IMR-90 (cell line): ENCODE data around the gene FCGR2B. TPM values are rescaled to one million over a fixed set of nuclear protein-coding genes. Genes with fewer than 3 reads are reported as not detected.
"Not testable (repeated sequence)": the region's sequence is repeated elsewhere in the genome, so short reads cannot be mapped to it uniquely, and the experiment has no call there.

ENCODE experiments used
- ATAC-seq: fragments of 200-7000 bp; cut with Tn5 transposase; 2 replicates; pipeline ENCODE4 v1.9.1; 2020; ENCODE audit warnings: low read depth, mild to moderate bottlenecking, moderate library complexity
- Bru-seq: library from RNA; stranded (reverse); fragments of 400-500 nt; gene quantifications from one replicate; lab custom pipeline; 2021; lab: Mats Ljungman, UMichigan
- BruChase-seq, 2 experiments: library from RNA; stranded (reverse); fragments of 400-500 nt; gene quantifications; one replicate each; lab custom pipeline; 2021; lab: Mats Ljungman, UMichigan
- BruUV-seq: library from RNA; stranded (reverse); fragments of 400-500 nt; replicated peaks from 2 replicates; lab custom pipeline; 2021; lab: Mats Ljungman, UMichigan
- CTCF ChIA-PET: fragments of 300-600 bp; formaldehyde crosslinking; extraction: SDS; loops from one replicate; lab custom pipeline; 2021; ENCODE audit warnings: antibody characterized with exemption; lab: Yijun Ruan, JAX
- POLR2A ChIA-PET: fragments of 300-600 bp; sonication (Branson Sonifier 250); formaldehyde crosslinking; loops from one replicate; lab custom pipeline; 2022; ENCODE audit warnings: antibody characterized with exemption; ENCODE audit not compliant: unreplicated experiment; lab: Charles Lee
- DNase-seq: peaks from one replicate; pipeline ENCODE4 v3.0.0; 2013
- H2AFZ ChIP-seq: replicated peaks from 2 replicates; pipeline ENCODE3; 2013; ENCODE audit warnings: low read length, mild to moderate bottlenecking; ENCODE audit not compliant: poor library complexity
- H2AK5ac ChIP-seq: 2 replicates; pipeline ENCODE4 v1.6.1; 2013; ENCODE audit warnings: low read depth, low read length, inconsistent platforms
- H2AK9ac ChIP-seq: replicated peaks from 2 replicates; pipeline ENCODE3; 2013; ENCODE audit warnings: mild to moderate bottlenecking, low read depth, low read length, moderate library complexity; ENCODE audit not compliant: poor library complexity
- H2BK120ac ChIP-seq: 2 replicates; pipeline ENCODE4 v1.6.1; 2013; ENCODE audit warnings: low read depth, low read length, inconsistent platforms
- H2BK15ac ChIP-seq: 3 replicates; pipeline ENCODE4 v1.6.1; 2013; ENCODE audit warnings: low read depth, low read length, inconsistent platforms
- H2BK20ac ChIP-seq: 2 replicates; pipeline ENCODE4 v1.6.1; 2013; ENCODE audit warnings: low read depth, mild to moderate bottlenecking, inconsistent platforms, low read length, moderate library complexity
- H2BK5ac ChIP-seq: 2 replicates; pipeline ENCODE4 v1.6.1; 2013; ENCODE audit warnings: mild to moderate bottlenecking, low read depth, low read length, inconsistent platforms; ENCODE audit not compliant: poor library complexity, severe bottlenecking
- H3K14ac ChIP-seq: replicated peaks from 2 replicates; pipeline ENCODE4 v1.6.1; 2013; ENCODE audit warnings: low read depth, low read length, inconsistent platforms
- H3K18ac ChIP-seq: 2 replicates; pipeline ENCODE4 v1.6.1; 2013; ENCODE audit warnings: low read depth, low read length, control low read depth
- H3K23ac ChIP-seq: 2 replicates; pipeline ENCODE4 v1.6.1; 2013; ENCODE audit warnings: low read depth, low read length, inconsistent platforms
- H3K27ac ChIP-seq: 2 replicates; pipeline ENCODE4 v1.5.1; 2013; ENCODE audit warnings: mild to moderate bottlenecking, control low read depth, low read length; ENCODE audit not compliant: insufficient read depth
- H3K27me3 ChIP-seq: 2 replicates; pipeline ENCODE4 v1.6.1; 2013; ENCODE audit warnings: low read length; ENCODE audit not compliant: control insufficient read depth, insufficient read depth
- H3K36me3 ChIP-seq: 2 replicates; pipeline ENCODE4 v1.6.1; 2013; ENCODE audit warnings: low read length, mixed read lengths; ENCODE audit not compliant: control insufficient read depth, insufficient read depth
- H3K4ac ChIP-seq: 2 replicates; pipeline ENCODE4 v1.6.1; 2013; ENCODE audit warnings: low read depth, low read length, inconsistent platforms
- H3K4me1 ChIP-seq: 2 replicates; pipeline ENCODE4 v1.6.1; 2013; ENCODE audit warnings: low read length, mixed read lengths; ENCODE audit not compliant: control insufficient read depth, insufficient read depth
- H3K4me2 ChIP-seq: 2 replicates; pipeline ENCODE4 v1.6.1; 2013; ENCODE audit warnings: low read depth, mild to moderate bottlenecking, control low read depth, low read length, moderate library complexity
- H3K4me3 ChIP-seq: 2 replicates; pipeline ENCODE4 v1.5.1; 2013; ENCODE audit warnings: low read depth, mild to moderate bottlenecking, control low read depth, low read length, moderate library complexity; ENCODE audit not compliant: insufficient read depth
- H3K56ac ChIP-seq: 2 replicates; pipeline ENCODE4 v1.6.1; 2013; ENCODE audit warnings: low read length, inconsistent platforms; ENCODE audit not compliant: insufficient read depth; ENCODE audit errors: extremely low read depth
- H3K79me1 ChIP-seq, 2 experiments: 2 replicates each; pipeline ENCODE4 v1.6.1; 2013; ENCODE audit warnings: low read length in 2 of 2, inconsistent platforms in 1 of 2, low read depth in 1 of 2
- H3K9ac ChIP-seq: 2 replicates; pipeline ENCODE4 v1.6.1; 2013; ENCODE audit warnings: low read depth, low read length, control low read depth
- H3K9me1 ChIP-seq: 2 replicates; pipeline ENCODE4 v1.6.1; 2013; ENCODE audit warnings: low read length, inconsistent platforms; ENCODE audit not compliant: insufficient read depth
- H3K9me3 ChIP-seq: 2 replicates; pipeline ENCODE4 v1.6.1; 2013; ENCODE audit warnings: low read length; ENCODE audit not compliant: control insufficient read depth, insufficient read depth
- H4K20me1 ChIP-seq: 2 replicates; pipeline ENCODE4 v1.6.1; 2013; ENCODE audit warnings: low read length, inconsistent platforms; ENCODE audit not compliant: insufficient read depth
- H4K5ac ChIP-seq: 2 replicates; pipeline ENCODE4 v1.6.1; 2013; ENCODE audit warnings: mild to moderate bottlenecking, low read depth, low read length, control low read depth
- H4K8ac ChIP-seq, 2 experiments: 2 replicates each; pipeline ENCODE4 v1.6.1; 2013; ENCODE audit warnings: low read depth in 2 of 2, low read length in 2 of 2, control low read depth in 1 of 2, inconsistent platforms in 1 of 2
- H4K91ac ChIP-seq: 2 replicates; pipeline ENCODE4 v1.6.1; 2013; ENCODE audit warnings: low read depth, low read length, inconsistent platforms; ENCODE audit not compliant: insufficient read depth
- WGBS, 2 experiments: methylation state at CpG; one replicate each; pipeline versions ENCODE4 v1.1.5 to v1.1.7; 2013; ENCODE audit warnings: missing lambda C conversion rate in 2 of 2; ENCODE audit not compliant: insufficient read length in 1 of 2; ENCODE audit errors: extremely low coverage in 2 of 2; 5-methylcytosine and 5-hydroxymethylcytosine counted together
- dilution Hi-C: fragments of 300-500 bp; cut with HindIII; formaldehyde crosslinking; loops from one replicate; pipeline ENCODE4 v1.14.3; 2018; ENCODE audit warnings: low sequenced_read_pairs; ENCODE audit not compliant: unreplicated experiment
- in situ Hi-C: fragments of 300-500 bp; cut with MboI; formaldehyde crosslinking; loops from 3 replicates; pipeline ENCODE4 v1.14.3; 2019; ENCODE audit warnings: low sequenced_read_pairs, inconsistent platforms, mixed read lengths
- intact Hi-C: fragments of 100-400 bp; cut with micrococcal nuclease; formaldehyde crosslinking; loops from 2 replicates; pipeline ENCODE4 v1.10.0; 2022
- long read RNA-seq: library from polyadenylated mRNA; unstranded; transcript quantifications from one replicate; pipeline ENCODE4 v2.0.0, GENCODE V29; 2021; ENCODE audit not compliant: unreplicated experiment
- polyA plus RNA-seq, 3 experiments: library from polyadenylated mRNA; depleted of rRNA; stranded (reverse); fragments of >200 nt; gene quantifications; 2 replicates each; pipeline ENCODE4 v1.2.3, GENCODE V29; 2012; ENCODE audit warnings: low replicate concordance in 1 of 3
- total RNA-seq: library from RNA; depleted of rRNA; stranded (reverse); fragments of >200 nt; gene quantifications from 2 replicates; pipeline ENCODE4 v1.2.3, GENCODE V29; 2012; rRNA removed

FCGR2B gene
- total RNA-seq, result not detected in 2 replicates
- not detected in 2 replicates for polyA plus RNA-seq (2012; rRNA removed)
- polyA plus RNA-seq (2012; cell fraction: cytosol; rRNA removed), result not detected in 2 replicates
- polyA plus RNA-seq (2012; cell fraction: nucleus; rRNA removed; ENCODE audit: low replicate concordance), result not detected in 2 replicates
- not detected for Bru-seq, nascent RNA
- BruChase-seq, experiment 1, labeled RNA remaining after a 6-hour chase, result not detected
- BruChase-seq, experiment 2, labeled RNA remaining after a 2-hour chase, result percentile 6 among the genes with signal in this experiment
- long read RNA-seq, result 0 reads

- H3K18ac ChIP-seq, CTCF ChIA-PET, BruUV-seq, H2BK15ac ChIP-seq, H3K4ac ChIP-seq, H2BK5ac ChIP-seq, H4K91ac ChIP-seq, H3K27me3 ChIP-seq, H3K23ac ChIP-seq, H3K9me1 ChIP-seq, H4K20me1 ChIP-seq, ATAC-seq, H3K4me3 ChIP-seq, H2AK9ac ChIP-seq, H3K4me2 ChIP-seq, H3K79me1 ChIP-seq, H2BK120ac ChIP-seq, H4K5ac ChIP-seq, H2BK20ac ChIP-seq, H3K9ac ChIP-seq, H3K9me3 ChIP-seq, H2AK5ac ChIP-seq, H3K4me1 ChIP-seq, H3K56ac ChIP-seq, H3K36me3 ChIP-seq, in situ Hi-C loops, dilution Hi-C loops, H2AFZ ChIP-seq, DNase-seq, H3K14ac ChIP-seq, H3K27ac ChIP-seq, POLR2A ChIA-PET, H4K8ac ChIP-seq, intact Hi-C loops: not testable (repeated sequence)
- no CpG with 5 or more reads among the region's 4 CpGs for WGBS, 2 experiments
Measured at GRCh38 chr1:161662684-161663339, at the start of gene FCGR2B. TSS of gene FCGR2B (plus strand) at chr1:161663143. CDS start at chr1:161663242, 99 bp downstream.

- dilution Hi-C loops, H2BK120ac ChIP-seq, H3K9me1 ChIP-seq, H3K56ac ChIP-seq, H4K20me1 ChIP-seq, CTCF ChIA-PET, H3K4me1 ChIP-seq, H3K27ac ChIP-seq, DNase-seq, H3K23ac ChIP-seq, H2BK5ac ChIP-seq, BruUV-seq, H3K4me2 ChIP-seq, H2AK9ac ChIP-seq, H4K91ac ChIP-seq, H3K4ac ChIP-seq, H3K14ac ChIP-seq, H2AK5ac ChIP-seq, in situ Hi-C loops, H2BK20ac ChIP-seq, H4K5ac ChIP-seq, H3K79me1 ChIP-seq, H3K9ac ChIP-seq, POLR2A ChIA-PET, H2AFZ ChIP-seq, ATAC-seq, H3K9me3 ChIP-seq, H3K27me3 ChIP-seq, intact Hi-C loops, H3K36me3 ChIP-seq, H3K4me3 ChIP-seq, H2BK15ac ChIP-seq, H3K18ac ChIP-seq, H4K8ac ChIP-seq: not testable (repeated sequence)
- no CpG with 5 or more reads among the region's 30 CpGs for WGBS, 2 experiments
Measured at GRCh38 chr1:161616417-161616816, 46.5 kb upstream of the FCGR2B start.
